KOPT-K1 (cell line): Measurements from ENCODE around the gene MCAT.
"Not testable (repeated sequence)": the region's sequence is repeated elsewhere in the genome, so short reads cannot be mapped to it uniquely, and the experiment has no call there.

Source experiments
- H3K27ac ChIP-seq: fragments of 200-600 bp; sonication (generic); 2 replicates; pipeline ENCODE4 v1.5.1; 2016; ENCODE audit warnings: antibody characterized with exemption, mild to moderate bottlenecking, low read depth, low read length; ENCODE audit not compliant: poor library complexity, severe bottlenecking
- H3K36me3 ChIP-seq: fragments of 200-600 bp; sonication (generic); 2 replicates; pipeline ENCODE4 v1.5.1; 2017; ENCODE audit warnings: antibody characterized with exemption, mild to moderate bottlenecking, low read length, moderate library complexity; ENCODE audit not compliant: insufficient read depth
- H3K9me3 ChIP-seq: fragments of 200-600 bp; sonication (generic); 2 replicates; pipeline ENCODE4 v1.5.1; 2017; ENCODE audit warnings: antibody characterized with exemption, low read length, mild to moderate bottlenecking; ENCODE audit not compliant: insufficient read depth, poor library complexity, severe bottlenecking

Gene MCAT

DNA sequence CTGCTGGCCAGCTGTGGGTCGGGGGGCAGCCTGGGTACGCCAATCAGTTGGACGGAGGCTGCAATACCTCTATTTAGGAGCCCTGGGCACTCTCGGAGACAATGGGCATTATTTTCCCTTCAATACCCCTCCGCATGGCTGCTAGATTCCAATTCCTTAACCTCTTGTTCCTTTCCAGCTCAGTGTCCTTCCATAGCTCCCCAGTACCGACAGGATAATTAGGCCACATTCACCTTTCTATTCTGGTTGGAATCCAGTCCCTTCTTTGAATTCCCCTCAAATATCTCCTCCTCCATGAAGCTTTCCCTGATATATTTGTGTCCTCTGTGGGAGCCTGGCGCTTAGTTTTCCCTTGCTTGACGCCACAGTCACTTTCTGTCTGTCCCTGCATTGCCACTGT lies 36.9 kb downstream of the MCAT start:
- H3K9me3 ChIP-seq, result no peaks in the 10 kb centered on the region
- no peaks in the 10 kb centered on the region for H3K36me3 ChIP-seq
- peak overlapping the region; percentile 32 for H3K27ac ChIP-seq

- H3K36me3 ChIP-seq, H3K9me3 ChIP-seq: not testable (repeated sequence)
- H3K27ac ChIP-seq, result peak overlapping the region; percentile 95
Observed at GRCh38 chr22:43104950-43105349, 38.2 kb downstream of the MCAT start.

- H3K9me3 ChIP-seq, H3K36me3 ChIP-seq: not testable (repeated sequence)
- peak overlapping the region; percentile 95 for H3K27ac ChIP-seq
Observed at GRCh38 chr22:43104056-43104625, 39.1 kb downstream of the MCAT start.

DNA sequence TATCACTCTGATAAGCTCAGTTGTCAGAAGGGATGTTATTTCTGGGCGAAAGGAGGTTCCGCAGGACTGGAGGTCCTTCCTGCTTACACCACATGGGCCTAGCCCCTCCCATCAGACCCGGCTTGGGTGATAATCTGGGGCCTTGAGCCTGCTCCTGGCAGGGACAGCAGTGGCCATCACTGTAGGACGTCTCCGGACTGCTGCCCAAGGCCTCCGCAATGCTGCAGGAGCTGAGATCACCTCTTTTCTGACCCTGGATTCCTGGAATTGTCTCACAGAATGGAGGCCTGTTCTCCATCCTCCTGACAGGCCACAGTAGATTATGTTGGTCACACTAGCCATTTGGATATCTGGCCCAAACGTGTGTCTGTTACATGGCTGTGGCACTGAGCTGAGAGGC lies 41.9 kb downstream of the MCAT start:
- H3K36me3 ChIP-seq, result no peaks in the 10 kb centered on the region
- peak overlapping the region; percentile 13 for H3K27ac ChIP-seq
- peaks cover 10% of the 10 kb centered on the region for H3K9me3 ChIP-seq

DNA sequence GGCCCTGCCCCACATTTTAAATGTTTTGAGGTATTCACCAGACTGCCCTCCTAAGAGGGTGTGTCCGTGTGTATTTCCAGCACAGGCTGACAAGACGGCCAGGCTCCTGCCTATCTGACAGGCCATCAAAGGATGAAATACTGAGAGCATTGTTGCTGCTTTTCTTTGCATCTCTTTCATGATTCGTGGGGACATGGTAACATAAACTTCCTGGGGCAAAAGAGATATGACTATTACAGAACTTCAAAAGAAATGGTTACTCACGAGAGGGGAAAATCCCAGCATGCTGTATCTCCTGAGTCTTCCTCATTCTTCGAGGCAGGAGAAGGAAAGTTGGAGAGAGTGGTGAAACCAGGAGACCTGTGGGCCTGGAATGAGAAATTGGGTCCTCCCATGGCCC lies 43.0 kb downstream of the MCAT start:
- H3K9me3 ChIP-seq, result peaks cover 12% of the 10 kb centered on the region
- no peak overlapping the region for H3K27ac ChIP-seq
- H3K36me3 ChIP-seq, result no peaks in the 10 kb centered on the region

DNA sequence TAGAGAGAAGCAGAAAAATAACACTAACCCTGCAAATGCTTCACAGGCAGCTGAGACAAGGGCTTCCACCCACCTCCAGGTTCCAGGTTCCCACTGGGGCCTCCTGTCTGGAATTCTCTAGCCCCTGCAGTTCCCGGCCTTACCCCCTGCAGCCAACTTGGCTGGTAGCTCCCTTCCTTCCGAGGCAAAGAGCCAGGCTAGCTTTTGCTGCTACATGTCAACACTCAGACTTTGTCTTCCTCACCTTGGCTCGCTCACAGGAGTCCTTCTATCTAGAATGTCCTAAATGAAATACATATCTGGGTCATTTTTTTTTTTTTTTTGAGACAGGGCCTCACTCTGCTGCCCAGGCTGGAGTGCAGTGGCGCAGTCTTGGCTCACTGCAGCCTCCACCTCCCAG lies 44.1 kb downstream of the MCAT start:
- no peak overlapping the region for H3K27ac ChIP-seq
- H3K36me3 ChIP-seq, result no peaks in the 10 kb centered on the region
- H3K9me3 ChIP-seq, result peaks cover 12% of the 10 kb centered on the region

GRCh38 chr22:43098356-43098755 lies 44.8 kb downstream of the MCAT start:
- H3K36me3 ChIP-seq, result no peaks in the 10 kb centered on the region
- peaks cover 12% of the 10 kb centered on the region for H3K9me3 ChIP-seq
- no peak overlapping the region for H3K27ac ChIP-seq

DNA sequence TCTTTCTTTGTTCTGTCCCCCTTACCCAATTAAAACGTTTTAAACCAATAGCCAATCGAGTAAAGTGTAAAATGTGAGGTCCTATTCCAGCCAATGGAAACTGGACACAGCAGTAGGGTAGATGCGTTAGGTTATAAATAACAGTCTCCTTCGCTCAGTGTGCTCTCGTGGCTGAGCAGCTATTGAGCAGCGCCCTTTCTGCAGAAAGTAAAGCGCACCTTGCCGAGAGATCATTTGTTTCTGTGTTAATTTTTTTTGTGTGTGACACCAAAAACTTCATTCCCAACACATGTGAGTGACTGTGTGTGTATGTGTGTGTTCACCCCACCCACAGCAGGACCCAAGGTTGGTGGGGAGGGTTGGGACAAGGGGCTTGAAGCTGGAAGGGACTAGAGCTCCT lies 46.8 kb downstream of the MCAT start:
- H3K36me3 ChIP-seq, result no peaks in the 10 kb centered on the region
- H3K27ac ChIP-seq, result no peak overlapping the region
- H3K9me3 ChIP-seq, result peaks cover 12% of the 10 kb centered on the region

- no peaks in the 10 kb centered on the region for H3K36me3 ChIP-seq
- no peak overlapping the region for H3K27ac ChIP-seq
- peaks cover 12% of the 10 kb centered on the region for H3K9me3 ChIP-seq
Observed at GRCh38 chr22:43094551-43094950, 48.6 kb downstream of the MCAT start.

- peaks cover 12% of the 10 kb centered on the region for H3K9me3 ChIP-seq
- no peak overlapping the region for H3K27ac ChIP-seq
- no peaks in the 10 kb centered on the region for H3K36me3 ChIP-seq
Observed at GRCh38 chr22:43094085-43094484, 49.1 kb downstream of the MCAT start.

DNA sequence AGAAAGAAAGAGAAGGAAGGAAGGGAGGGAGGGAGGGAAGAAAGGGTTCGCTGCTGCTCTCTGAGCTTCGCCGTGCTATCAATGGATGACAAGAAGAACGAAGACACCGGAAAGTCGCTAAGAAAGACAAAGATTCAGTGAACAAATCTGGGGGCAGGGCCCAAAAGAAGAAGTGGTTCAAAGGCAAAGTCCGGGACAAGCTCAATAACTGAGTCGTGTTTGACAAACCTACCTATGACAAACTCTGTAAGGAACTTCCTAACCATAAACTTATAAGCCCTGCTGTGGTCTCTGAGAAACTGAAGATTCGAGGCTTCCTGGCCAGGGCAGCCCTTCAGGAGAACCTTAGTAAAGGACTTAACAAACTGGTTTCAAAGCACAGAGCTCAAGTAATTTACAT lies 51.1 kb downstream of the MCAT start:
- Histone ChIP-seq H3K27ac (no peak overlapping the region), H3K9me3 (peaks cover 9% of the 10 kb centered on the region), H3K36me3 (no peaks in the 10 kb centered on the region)

DNA sequence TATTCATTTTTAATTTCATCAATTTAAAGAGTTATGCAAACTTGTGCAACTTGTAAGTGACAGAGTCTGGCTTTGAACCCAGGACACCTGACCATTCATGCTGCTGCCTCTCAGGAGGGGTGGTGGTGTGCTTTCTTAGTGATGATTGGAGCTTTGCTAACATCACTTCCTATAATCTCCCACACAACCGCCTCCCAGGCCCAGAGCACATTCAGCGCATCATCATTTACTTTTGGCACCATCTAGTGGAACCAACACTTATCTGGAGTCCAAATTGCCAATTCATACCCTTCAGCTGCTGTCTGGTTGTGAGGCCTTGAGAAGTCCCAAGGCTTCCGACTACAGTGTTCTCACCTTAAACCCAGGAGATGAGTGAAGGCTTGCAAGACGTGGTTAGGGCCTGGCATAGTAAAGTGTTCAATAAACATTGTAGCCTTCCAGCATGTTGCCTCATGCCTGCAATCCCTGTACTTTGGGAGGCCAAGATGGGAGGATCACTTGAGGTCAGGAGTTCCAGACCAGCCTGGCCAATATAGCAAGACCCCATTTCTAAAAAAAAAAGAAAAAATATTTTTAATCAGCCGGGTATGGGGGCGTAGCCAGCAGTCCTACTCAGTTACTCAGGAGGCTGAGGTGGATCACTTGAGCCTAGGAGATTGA lies 52.9 kb downstream of the MCAT start:
- no peaks in the 10 kb centered on the region; the same call in 1 of the 2 replicates for H3K36me3 ChIP-seq
- no peak overlapping the region for H3K27ac ChIP-seq
- H3K9me3 ChIP-seq, result no peaks in the 10 kb centered on the region

DNA sequence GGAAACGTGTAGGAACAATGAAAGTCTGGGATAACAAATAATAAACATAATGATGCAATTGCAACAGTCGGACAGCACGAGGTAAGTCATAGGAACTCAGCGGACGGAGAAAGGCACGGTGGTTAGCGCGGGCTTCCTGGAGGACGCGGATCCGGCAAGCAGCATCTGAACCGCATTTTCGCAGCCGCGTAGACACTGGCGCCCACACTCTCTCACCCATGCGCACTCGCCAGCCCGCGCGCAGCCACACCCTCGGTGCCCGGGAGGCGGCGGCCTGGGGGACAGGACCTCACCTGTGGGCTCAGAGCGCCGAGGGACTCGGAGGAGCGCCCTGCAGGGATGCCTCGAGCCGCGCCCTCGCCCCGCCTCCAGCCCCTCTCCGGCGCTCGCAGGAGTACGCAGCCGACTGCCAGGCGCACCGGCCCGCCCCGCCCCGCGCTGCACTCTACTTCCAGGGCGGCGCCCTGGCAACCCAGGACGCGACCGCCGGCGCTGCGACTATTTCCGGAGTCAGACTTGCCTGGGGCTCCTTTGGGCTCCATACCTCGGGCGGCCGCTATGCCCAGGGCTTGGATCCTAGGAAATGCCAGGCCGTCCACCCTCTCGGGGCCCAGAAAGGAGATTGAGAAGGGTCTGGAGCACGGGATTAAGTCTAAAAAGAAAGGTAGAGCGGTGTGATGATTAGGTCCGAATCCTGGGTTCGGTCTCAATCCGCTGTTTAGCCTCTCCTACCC lies 54.0 kb downstream of the MCAT start, which contains the start of gene TTLL1:
Gene TTLL1, minus strand, starts transcription at position 408 of the 734 bp plus-strand sequence. CDS start 13,805 bp downstream, outside the sequence.
- peak within 1 kb of the TSS; percentile 64 for H3K27ac ChIP-seq

DNA sequence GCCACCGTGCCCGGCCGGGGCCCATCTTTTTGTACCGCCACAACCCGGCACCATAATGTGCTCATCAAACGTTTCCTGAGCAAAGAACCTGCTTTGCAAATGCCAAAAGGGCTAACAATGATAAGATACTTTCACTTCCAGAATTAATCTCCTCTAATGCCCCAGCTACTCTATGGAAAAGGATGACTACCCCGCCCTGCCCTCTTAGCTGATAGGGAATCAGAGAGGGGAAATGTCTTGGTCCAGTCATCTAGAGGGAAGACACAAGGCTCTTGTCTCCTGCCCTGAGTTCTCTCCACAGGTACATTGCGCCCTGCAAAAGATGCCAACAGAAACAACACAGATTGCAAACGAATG lies 54.6 kb downstream of the MCAT start:
- H3K27ac ChIP-seq, result peak overlapping the region; percentile 64
- no peaks in the 10 kb centered on the region for H3K9me3 ChIP-seq
- no peaks in the 10 kb centered on the region; the same call in 1 of the 2 replicates for H3K36me3 ChIP-seq

More for the DNA sequence above, 54.0 kb downstream of the MCAT start, which contains the start of gene TTLL1:
- Histone ChIP-seq H3K9me3 (no peaks in the 10 kb centered on the region), H3K36me3 (no peaks in the 10 kb centered on the region; the same call in 1 of the 2 replicates)
